RWPE2 (cell line): Measurements from ENCODE around the gene YWHAG.
"Not testable (repeated sequence)": the region's sequence is repeated elsewhere in the genome, so short reads cannot be mapped to it uniquely, and the experiment has no call there.

Experiments used
- ATAC-seq: fragments of 200-7000 bp; cut with Tn5 transposase; 3 replicates; pipeline ENCODE4 v1.9.1; 2021; ENCODE audit warnings: low read depth
- DNase-seq: peaks from one replicate; pipeline ENCODE4 v3.0.0-alpha.2; 2020; ENCODE audit warnings: low spot score
- H3K27ac ChIP-seq: fragments of 450-650 bp; 2 replicates; pipeline ENCODE4 v1.5.1; 2017; ENCODE audit warnings: mild to moderate bottlenecking; ENCODE audit not compliant: poor library complexity, severe bottlenecking
- H3K27me3 ChIP-seq: fragments of 250-450 bp; sonication (Bioruptor Pico); 2 replicates; pipeline ENCODE4 v1.5.1; 2021; ENCODE audit warnings: mild to moderate bottlenecking, moderate library complexity; ENCODE audit not compliant: insufficient read depth, poor library complexity, severe bottlenecking
- H3K36me3 ChIP-seq: fragments of 250-450 bp; sonication (Bioruptor Pico); 2 replicates; pipeline ENCODE4 v1.5.1; 2020; ENCODE audit warnings: low read depth, mild to moderate bottlenecking, moderate library complexity
- H3K4me1 ChIP-seq: fragments of 250-450 bp; sonication (Bioruptor Pico); 2 replicates; pipeline ENCODE4 v1.5.1; 2021; ENCODE audit warnings: mild to moderate bottlenecking, moderate library complexity; ENCODE audit not compliant: insufficient read depth, poor library complexity, severe bottlenecking
- H3K4me3 ChIP-seq: fragments of 250-450 bp; sonication (Bioruptor Pico); 2 replicates; pipeline ENCODE4 v1.5.1; 2021; ENCODE audit warnings: mild to moderate bottlenecking, moderate library complexity; ENCODE audit not compliant: severe bottlenecking
- H3K9me3 ChIP-seq: fragments of 250-450 bp; sonication (Bioruptor Pico); 2 replicates; pipeline ENCODE4 v1.5.1; 2021; ENCODE audit warnings: mild to moderate bottlenecking, moderate library complexity; ENCODE audit not compliant: severe bottlenecking
- CTCF ChIP-seq: fragments of 450-650 bp; IDR thresholded peaks from one replicate; pipeline ENCODE4 v1.5.1; 2017; ENCODE audit warnings: mild to moderate bottlenecking, moderate library complexity; ENCODE audit not compliant: poor library complexity, severe bottlenecking

YWHAG gene

GRCh38 chr7:76314042-76314721, 44.6 kb downstream of the YWHAG start:
- Histone ChIP-seq H3K36me3 (no peaks in the 10 kb centered on the region), H3K9me3 (no peaks in the 10 kb centered on the region), H3K4me3 (no peak overlapping the region), H3K27ac (no peak overlapping the region), H3K4me1 (peaks cover 3% of the 10 kb centered on the region), H3K27me3 (no peaks in the 10 kb centered on the region)
- peak; percentile 99 for TF ChIP-seq CTCF
- peak; percentile 60 for ATAC-seq
- DNase-seq = peak; percentile 88

GRCh38 chr7:76311838-76312237, 47.0 kb downstream of the YWHAG start:
- H3K9me3 ChIP-seq, DNase-seq, H3K36me3 ChIP-seq, ATAC-seq, H3K27ac ChIP-seq, H3K27me3 ChIP-seq, H3K4me1 ChIP-seq, H3K4me3 ChIP-seq: not testable (repeated sequence)

GRCh38 chr7:76310102-76310957, 48.5 kb downstream of the YWHAG start:
- H3K9me3 ChIP-seq = no peaks in the 10 kb centered on the region
- H3K27me3 ChIP-seq = no peaks in the 10 kb centered on the region
- no peak for ATAC-seq
- H3K4me3 ChIP-seq = no peak overlapping the region
- no peak overlapping the region for H3K27ac ChIP-seq
- no peak for TF ChIP-seq CTCF
- no peaks in the 10 kb centered on the region for H3K36me3 ChIP-seq
- H3K4me1 ChIP-seq = peaks cover 8% of the 10 kb centered on the region
- no peak for DNase-seq

- DNase-seq, H3K9me3 ChIP-seq, ATAC-seq, H3K36me3 ChIP-seq, H3K4me3 ChIP-seq, H3K27me3 ChIP-seq, H3K27ac ChIP-seq: not testable (repeated sequence)
- peaks cover 16% of the 10 kb centered on the region for H3K4me1 ChIP-seq
These were observed 49.3 kb downstream of the YWHAG start for GRCh38 chr7:76309341-76310101.

- H3K27me3 ChIP-seq, H3K9me3 ChIP-seq, H3K4me3 ChIP-seq, H3K27ac ChIP-seq, H3K36me3 ChIP-seq, DNase-seq, ATAC-seq: not testable (repeated sequence)
- H3K4me1 ChIP-seq = peaks cover 21% of the 10 kb centered on the region
These were observed 49.9 kb downstream of the YWHAG start for GRCh38 chr7:76308874-76309273.

GRCh38 chr7:76304888-76305375, 53.9 kb downstream of the YWHAG start:
- H3K36me3 ChIP-seq = peaks cover 9% of the 10 kb centered on the region
- H3K27ac ChIP-seq = peak overlapping the region; percentile 90
- H3K4me1 ChIP-seq = peaks cover 23% of the 10 kb centered on the region
- ATAC-seq (peak; percentile 13; the same call in 2 of the 3 replicates), DNase-seq (no peak)
- TF ChIP-seq CTCF = no peak
- H3K9me3 ChIP-seq = no peaks in the 10 kb centered on the region
- no peaks in the 10 kb centered on the region for H3K27me3 ChIP-seq
- H3K4me3 ChIP-seq = no peak overlapping the region
